NT2/D1 (cell line): ENCODE measurements around the gene CLEC11A.

ENCODE experiments used
- YY1 ChIP-seq: IDR thresholded peaks from 2 replicates; pipeline ENCODE4 v1.6.1; 2011; ENCODE audit not compliant: insufficient read length, insufficient read depth
- ZNF274 ChIP-seq: IDR thresholded peaks from 2 replicates; pipeline ENCODE4 v1.6.1; 2011; ENCODE audit warnings: mild to moderate bottlenecking, low read depth, low read length

DNA sequence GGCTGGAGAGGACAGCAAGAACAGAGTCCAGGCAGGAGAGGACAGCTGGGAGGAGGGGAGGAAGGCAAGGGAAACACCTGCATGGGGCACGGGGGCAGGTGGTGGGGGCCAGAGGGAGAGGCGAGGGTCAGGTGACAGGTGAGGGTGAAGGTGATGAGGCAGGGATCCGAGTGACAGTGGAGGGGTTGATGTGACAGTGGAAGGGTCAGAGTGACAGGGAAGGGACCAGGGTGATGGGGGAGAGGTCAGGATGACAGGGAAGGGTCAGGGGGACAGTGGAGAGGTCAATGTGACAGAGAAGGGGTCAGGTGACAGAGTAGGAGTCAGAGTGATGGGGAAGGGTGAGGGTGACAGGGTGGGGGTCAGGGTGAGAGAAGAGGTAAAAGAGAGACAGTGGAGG is 44.8 kb upstream of the CLEC11A start:
- no peak for TF ChIP-seq ZNF274
- TF ChIP-seq YY1, result no peak
